ENCODE measurements around the gene DSC1. TPM values are rescaled to one million over a fixed set of nuclear protein-coding genes. Genes with fewer than 3 reads are reported as not detected.

Gene DSC1
- total RNA-seq, 1 experiment from 2014 or later: not detected

GRCh38 chr18:31195063-31195462 lies 32.4 kb upstream of the DSC1 start:
- no TSS peak for BruUV-seq (replicated peaks)
- Histone ChIP-seq H3K27me3 (ENCODE audit: control insufficient read depth, insufficient read depth, low read length) (no peaks in the 10 kb centered on the region), H3K9me3 (ENCODE audit: control insufficient read depth, insufficient read depth, low read depth, low read length) (no peaks in the 10 kb centered on the region), H3K4me3 (ENCODE audit: low read depth in 2 of 2, low read length in 2 of 2) (no peak overlapping the region), H3K36me3 (ENCODE audit: control insufficient read depth, insufficient read depth, low read length) (no peaks in the 10 kb centered on the region), H3K27ac (ENCODE audit: low read length) (no peak overlapping the region), H3K4me1 (ENCODE audit: control insufficient read depth, insufficient read depth, low read length) (no peaks in the 10 kb centered on the region)
- DNase-seq (ENCODE audit: low read depth, low spot score) (no peak), ATAC-seq (no peak)
- TF ChIP-seq REST (IDR thresholded peaks at IDR 0.05; ENCODE audit: insufficient read depth in 1 of 2, low read depth in 2 of 2, low read length in 1 of 2) (no peak), SIN3A (IDR thresholded peaks at IDR 0.05; ENCODE audit: borderline replicate concordance, insufficient read depth, low read depth, low read length) (no peak), TCF7L2 (IDR thresholded peaks at IDR 0.05; ENCODE audit: low read depth, low read length) (no peak), POLR2AphosphoS5 (IDR thresholded peaks at IDR 0.05; ENCODE audit: low read depth, low read length) (no peak), CTCF (IDR thresholded peaks at IDR 0.05) (no peak)
- intact Hi-C loops (cut with micrococcal nuclease; ENCODE audit: unreplicated experiment) (no loop called here), in situ Hi-C loops (cut with HindIII; ENCODE audit: low pct_unique_long_range_greater_than_20kb, low sequenced_read_pairs) (no loop called here)
- CTCF ChIA-PET: no interaction called here
- POLR2A ChIA-PET: interaction anchor here (0.6 kb wide), 1 partner anchor 321 kb away, joined by 5 read pairs; no protein-coding TSS in a partner anchor

- DNase-seq (ENCODE audit: low read depth, low spot score) (no peak), ATAC-seq (no peak)
- in situ Hi-C loops (cut with HindIII; ENCODE audit: low pct_unique_long_range_greater_than_20kb, low sequenced_read_pairs): no loop called here
- no peak overlapping the region for H3K27ac ChIP-seq (ENCODE audit: low read length)
- H3K36me3 ChIP-seq (ENCODE audit: control insufficient read depth, insufficient read depth, low read length): no peaks in the 10 kb centered on the region
- intact Hi-C loops (cut with micrococcal nuclease; ENCODE audit: unreplicated experiment): no loop called here
- H3K4me3 ChIP-seq (ENCODE audit: low read depth in 2 of 2, low read length in 2 of 2): no peak overlapping the region
- TF ChIP-seq POLR2AphosphoS5 (IDR thresholded peaks at IDR 0.05; ENCODE audit: low read depth, low read length) (no peak), CTCF (IDR thresholded peaks at IDR 0.05) (no peak)
- BruUV-seq (replicated peaks): no TSS peak
- H3K9me3 ChIP-seq (ENCODE audit: control insufficient read depth, insufficient read depth, low read depth, low read length): no peaks in the 10 kb centered on the region
- H3K27me3 ChIP-seq (ENCODE audit: control insufficient read depth, insufficient read depth, low read length): no peaks in the 10 kb centered on the region
- ChIA-PET POLR2A (no interaction called here), CTCF (no interaction called here)
- no peaks in the 10 kb centered on the region for H3K4me1 ChIP-seq (ENCODE audit: control insufficient read depth, insufficient read depth, low read length)
Observed at GRCh38 chr18:31192086-31192776, 29.6 kb upstream of the DSC1 start.

Measured in Panc1 (cell line).